Effector memory CD4-positive, alpha-beta T cell (primary cell): Measurements from ENCODE around the gene GAB4.

Experiments used
- DNase-seq, 3 donors: peaks; one replicate each; pipeline ENCODE4 v3.0.0-alpha.2; 2020
- H3K27ac ChIP-seq: 2 replicates; pipeline ENCODE4 v1.7.0; 2013; ENCODE audit warnings: mild to moderate bottlenecking, low read length, moderate library complexity; ENCODE audit not compliant: insufficient read depth, poor library complexity, severe bottlenecking
- H3K27me3 ChIP-seq: replicated peaks from 2 replicates; pipeline ENCODE4 v1.7.0; 2013; ENCODE audit warnings: mild to moderate bottlenecking, low read length; ENCODE audit not compliant: insufficient read depth, control insufficient read depth, poor library complexity, severe bottlenecking
- H3K36me3 ChIP-seq: 2 replicates; pipeline ENCODE4 v1.7.0; 2013; ENCODE audit warnings: mild to moderate bottlenecking, low read length, moderate library complexity; ENCODE audit not compliant: control insufficient read depth, insufficient read depth
- H3K4me1 ChIP-seq: 2 replicates; pipeline ENCODE4 v1.7.0; 2013; ENCODE audit warnings: low read length, mild to moderate bottlenecking; ENCODE audit not compliant: control insufficient read depth, insufficient read depth, poor library complexity, severe bottlenecking
- H3K4me3 ChIP-seq: 2 replicates; pipeline ENCODE4 v1.7.0; 2013; ENCODE audit warnings: low read length, low read depth, mild to moderate bottlenecking; ENCODE audit not compliant: insufficient read depth, poor library complexity, severe bottlenecking
- H3K9me3 ChIP-seq: 2 replicates; pipeline ENCODE4 v1.7.0; 2013; ENCODE audit warnings: mild to moderate bottlenecking, low read length, moderate library complexity; ENCODE audit not compliant: control insufficient read depth

GAB4 gene

DNA sequence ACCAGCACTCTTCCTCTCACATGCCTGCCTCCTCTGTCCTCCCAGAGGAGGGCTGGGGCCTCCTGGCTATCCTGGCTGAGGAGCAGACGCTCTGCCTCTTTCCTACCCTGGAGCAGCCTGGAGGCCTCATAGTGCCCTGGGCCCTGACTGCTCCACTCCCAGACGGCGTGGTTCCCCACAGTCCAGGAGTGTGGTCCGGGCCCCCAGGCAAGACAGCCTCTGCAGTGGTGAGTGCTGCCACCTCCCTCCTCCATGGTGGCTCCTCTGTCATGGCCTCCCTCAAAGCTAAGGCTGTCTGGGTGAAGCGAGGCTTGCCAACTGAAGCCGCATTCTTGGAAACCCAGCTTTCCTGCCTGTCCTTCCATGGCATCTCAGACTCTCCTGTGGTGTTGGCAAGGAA is 19.8 kb downstream of the GAB4 start:
- Histone ChIP-seq H3K9me3 (no peaks in the 10 kb centered on the region), H3K4me1 (no peaks in the 10 kb centered on the region), H3K36me3 (no peaks in the 10 kb centered on the region), H3K4me3 (no peak overlapping the region), H3K27me3 (no peaks in the 10 kb centered on the region), H3K27ac (no peak overlapping the region)
- no peak for DNase-seq

GRCh38 chr22:16987822-16988221 is 20.2 kb downstream of the GAB4 start:
- H3K36me3 ChIP-seq = no peaks in the 10 kb centered on the region
- H3K4me1 ChIP-seq = no peaks in the 10 kb centered on the region
- no peak for DNase-seq
- H3K27me3 ChIP-seq = no peaks in the 10 kb centered on the region
- no peak overlapping the region for H3K4me3 ChIP-seq
- H3K9me3 ChIP-seq = no peaks in the 10 kb centered on the region
- H3K27ac ChIP-seq = no peak overlapping the region

GRCh38 chr22:16975155-16975885 is 32.7 kb downstream of the GAB4 start:
- no peak overlapping the region for H3K4me3 ChIP-seq
- no peak overlapping the region for H3K27ac ChIP-seq
- no peaks in the 10 kb centered on the region for H3K9me3 ChIP-seq
- H3K36me3 ChIP-seq = no peaks in the 10 kb centered on the region
- H3K27me3 ChIP-seq = no peaks in the 10 kb centered on the region
- H3K4me1 ChIP-seq = no peaks in the 10 kb centered on the region
- DNase-seq = no peak

DNA sequence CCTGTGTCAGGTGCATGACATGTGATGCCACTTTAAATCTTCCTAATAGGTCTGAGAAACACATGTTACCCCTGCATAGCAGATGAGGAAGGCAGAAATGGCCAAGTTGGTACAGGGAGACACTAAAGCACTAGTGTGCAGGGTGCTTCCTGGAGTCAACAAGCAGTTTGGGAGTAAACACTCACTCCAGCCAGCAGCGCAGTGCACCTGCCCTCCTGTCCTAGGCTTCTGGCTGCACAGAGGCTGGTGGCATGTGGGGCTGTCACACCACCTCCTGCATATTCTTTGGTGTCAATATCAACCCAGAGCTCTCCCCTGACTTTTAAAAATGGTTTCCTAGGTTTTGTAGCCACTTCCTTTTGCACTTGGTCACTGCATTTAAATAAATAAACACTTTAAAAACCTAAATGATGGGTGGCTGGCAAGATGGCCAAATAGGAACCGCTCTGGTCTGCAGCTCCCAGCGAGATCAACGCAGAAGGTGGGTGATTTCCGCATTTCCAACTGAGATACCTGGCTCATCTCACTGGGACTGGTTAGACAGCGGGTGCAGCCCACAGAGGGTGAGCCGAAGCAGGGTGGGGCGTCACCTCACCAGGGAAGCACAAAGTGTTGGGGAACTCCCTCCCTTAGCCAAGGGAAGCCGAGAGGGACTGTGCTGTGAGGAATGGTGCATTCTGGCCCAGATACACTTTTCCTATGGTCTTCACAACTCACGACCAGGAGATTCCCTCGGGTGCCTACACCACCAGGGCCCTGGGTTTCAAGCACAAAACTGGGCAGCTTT is 33.5 kb downstream of the GAB4 start:
- no peak overlapping the region for H3K27ac ChIP-seq
- H3K36me3 ChIP-seq = no peaks in the 10 kb centered on the region
- H3K4me3 ChIP-seq = no peak overlapping the region
- no peaks in the 10 kb centered on the region for H3K9me3 ChIP-seq
- DNase-seq = no peak
- no peaks in the 10 kb centered on the region for H3K27me3 ChIP-seq
- no peaks in the 10 kb centered on the region for H3K4me1 ChIP-seq

DNA sequence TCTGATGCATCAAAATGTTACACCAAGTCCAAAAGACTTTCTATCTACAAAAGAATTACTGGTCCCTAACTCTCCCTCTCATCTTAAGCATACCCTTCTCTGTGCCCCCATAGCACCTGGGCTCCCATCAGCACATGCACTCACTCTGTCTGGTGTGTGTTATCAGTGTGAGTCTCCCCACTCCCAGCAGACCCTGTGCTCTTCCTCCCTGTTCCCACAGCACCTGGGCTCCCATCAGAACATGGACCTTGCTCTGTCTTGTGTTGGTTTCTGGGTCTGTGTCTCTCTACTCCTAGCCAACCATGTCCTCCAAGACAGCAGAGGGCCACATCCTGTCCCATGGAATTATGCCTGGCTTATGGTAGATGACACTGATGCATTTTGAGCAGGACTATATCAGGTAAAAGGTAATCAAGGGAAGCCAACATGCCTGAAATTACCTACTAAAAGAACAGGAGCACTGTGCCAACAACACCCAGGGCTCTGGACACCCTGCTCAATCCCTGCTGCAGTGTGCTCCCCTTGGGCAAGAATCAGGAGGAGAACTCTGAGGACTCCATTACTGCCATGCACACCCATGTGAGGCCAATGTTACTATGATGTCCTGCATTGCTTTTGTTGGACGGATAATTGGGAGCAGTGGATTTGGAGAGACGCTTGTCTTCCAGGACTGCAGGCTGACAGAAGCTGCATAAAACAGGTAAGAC is 34.3 kb downstream of the GAB4 start:
- Histone ChIP-seq H3K27ac (no peak overlapping the region), H3K9me3 (no peaks in the 10 kb centered on the region), H3K4me1 (no peaks in the 10 kb centered on the region), H3K36me3 (no peaks in the 10 kb centered on the region), H3K27me3 (no peaks in the 10 kb centered on the region), H3K4me3 (no peak overlapping the region)
- DNase-seq = no peak

DNA sequence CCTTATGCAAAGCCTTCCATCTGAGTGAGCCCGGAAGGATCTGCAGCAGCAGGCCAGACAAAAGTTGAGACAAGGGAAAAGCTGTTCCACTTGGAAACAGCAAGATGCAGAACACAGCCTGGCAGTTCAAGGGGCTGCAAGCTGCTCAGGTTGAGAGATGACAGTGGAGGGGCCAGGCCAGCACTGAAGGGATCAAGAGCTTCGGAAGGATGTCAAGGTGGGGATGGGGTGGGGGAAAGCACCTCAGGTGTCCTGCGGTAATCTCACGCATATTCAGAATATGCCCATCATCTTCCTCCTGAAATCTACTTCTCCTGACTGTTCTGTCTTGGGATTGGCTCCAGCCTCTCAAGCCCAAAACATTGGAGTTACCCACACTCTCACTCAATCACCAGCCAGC is 35.7 kb downstream of the GAB4 start:
- Histone ChIP-seq H3K9me3 (no peaks in the 10 kb centered on the region), H3K27ac (no peak overlapping the region), H3K27me3 (no peaks in the 10 kb centered on the region), H3K4me3 (no peak overlapping the region), H3K36me3 (no peaks in the 10 kb centered on the region), H3K4me1 (no peaks in the 10 kb centered on the region)
- no peak for DNase-seq

- no peak for DNase-seq
- no peaks in the 10 kb centered on the region for H3K27me3 ChIP-seq
- no peak overlapping the region for H3K4me3 ChIP-seq
- H3K9me3 ChIP-seq = no peaks in the 10 kb centered on the region
- H3K27ac ChIP-seq = no peak overlapping the region
- H3K4me1 ChIP-seq = no peaks in the 10 kb centered on the region
- H3K36me3 ChIP-seq = no peaks in the 10 kb centered on the region
These were observed 37.6 kb downstream of the GAB4 start for GRCh38 chr22:16970446-16970845.

GRCh38 chr22:16969508-16970327 is 38.3 kb downstream of the GAB4 start:
- Histone ChIP-seq H3K36me3 (no peaks in the 10 kb centered on the region), H3K9me3 (no peaks in the 10 kb centered on the region), H3K27ac (no peak overlapping the region), H3K27me3 (no peaks in the 10 kb centered on the region), H3K4me3 (no peak overlapping the region), H3K4me1 (no peaks in the 10 kb centered on the region)
- DNase-seq = no peak

- H3K9me3 ChIP-seq = no peaks in the 10 kb centered on the region
- no peaks in the 10 kb centered on the region for H3K36me3 ChIP-seq
- no peaks in the 10 kb centered on the region for H3K4me1 ChIP-seq
- H3K27ac ChIP-seq = no peak overlapping the region
- no peak for DNase-seq
- H3K4me3 ChIP-seq = no peak overlapping the region
- no peaks in the 10 kb centered on the region for H3K27me3 ChIP-seq
These were observed 39.8 kb downstream of the GAB4 start for GRCh38 chr22:16968218-16968595.
